Brain pericyte (primary cell): Measurements from ENCODE around the gene PIK3R1.

ENCODE experiments used
- DNase-seq: peaks from one replicate; pipeline ENCODE4 v3.0.0-alpha.2; 2012; ENCODE audit warnings: low read depth, low spot score

The PIK3R1 gene

GRCh38 chr5:68269820-68270219 lies 54.3 kb downstream of the PIK3R1 start:
- no peak for DNase-seq

GRCh38 chr5:68270399-68270975 lies 54.9 kb downstream of the PIK3R1 start:
- no peak for DNase-seq

- no peak for DNase-seq
These were observed 55.6 kb downstream of the PIK3R1 start for GRCh38 chr5:68271124-68271523.

- DNase-seq = no peak
These were observed 56.7 kb downstream of the PIK3R1 start for GRCh38 chr5:68272289-68272688.

GRCh38 chr5:68273717-68274409 lies 58.3 kb downstream of the PIK3R1 start:
- no peak for DNase-seq

GRCh38 chr5:68274847-68275651 lies 59.5 kb downstream of the PIK3R1 start:
- DNase-seq = no peak

- no peak for DNase-seq
These were observed 61.2 kb downstream of the PIK3R1 start for GRCh38 chr5:68276740-68277139.

- DNase-seq = no peak
These were observed 61.9 kb downstream of the PIK3R1 start for GRCh38 chr5:68277431-68277830.

- no peak for DNase-seq
These were observed 64.4 kb downstream of the PIK3R1 start for GRCh38 chr5:68279984-68280383.

- no peak for DNase-seq
These were observed 66.4 kb downstream of the PIK3R1 start for GRCh38 chr5:68282001-68282400.

GRCh38 chr5:68283766-68284165 lies 68.2 kb downstream of the PIK3R1 start:
- no peak for DNase-seq

- no peak for DNase-seq
These were observed 69.7 kb downstream of the PIK3R1 start for GRCh38 chr5:68285075-68285840.

- no peak for DNase-seq
These were observed 70.5 kb downstream of the PIK3R1 start for GRCh38 chr5:68285851-68286611.

- DNase-seq = no peak
These were observed 71.0 kb downstream of the PIK3R1 start for GRCh38 chr5:68286612-68286912.

GRCh38 chr5:68287631-68287975 lies 72.0 kb downstream of the PIK3R1 start:
- DNase-seq = no peak

GRCh38 chr5:68287976-68288706 lies 72.6 kb downstream of the PIK3R1 start:
- peak; percentile 27 for DNase-seq

GRCh38 chr5:68288707-68289134 lies 73.2 kb downstream of the PIK3R1 start:
- DNase-seq = no peak

- DNase-seq = no peak
These were observed 73.9 kb downstream of the PIK3R1 start for GRCh38 chr5:68289498-68289897.

- no peak for DNase-seq
These were observed 74.7 kb downstream of the PIK3R1 start for GRCh38 chr5:68290260-68290674.

GRCh38 chr5:68290847-68291246 lies 75.3 kb downstream of the PIK3R1 start:
- no peak for DNase-seq

GRCh38 chr5:68292316-68292715 lies 76.8 kb downstream of the PIK3R1 start:
- DNase-seq = no peak
